Gastroesophageal sphincter (tissue), 4 donors: ENCODE results near the gene EIF4EBP3. TPM values are rescaled to one million over a fixed set of nuclear protein-coding genes. Genes with fewer than 3 reads are reported as not detected.

Source experiments
- ATAC-seq: fragments of 150-250 bp; one replicate; pipeline ENCODE4 v1.9.1; 2016; ENCODE audit warnings: mild to moderate bottlenecking, moderate library complexity
- H3K27ac ChIP-seq, 4 donors: fragments of 200-600 bp; sonication (generic) in 3 of 4; 1 replicate in 3 of 4; 2 replicates in 1 of 4; pipeline ENCODE4 v1.5.1; 2016 to 2019
- H3K27me3 ChIP-seq: fragments of 200-600 bp; sonication (generic); one replicate; pipeline ENCODE4 v1.5.1; 2019
- H3K36me3 ChIP-seq, 2 donors: fragments of 200-600 bp; sonication (generic); one replicate each; pipeline ENCODE4 v1.5.1; 2019; ENCODE audit warnings: control low read depth in 1 of 2
- H3K4me1 ChIP-seq, 3 donors: fragments of 200-600 bp; sonication (generic); 1 replicate in 2 of 3; 2 replicates in 1 of 3; pipeline ENCODE4 v1.5.1; 2016 to 2019; ENCODE audit warnings: control low read depth in 2 of 3
- H3K4me3 ChIP-seq, 2 donors: fragments of 200-600 bp; sonication (generic); one replicate each; pipeline ENCODE4 v1.5.1; 2019; ENCODE audit warnings: mild to moderate bottlenecking in 1 of 2, moderate library complexity in 1 of 2
- H3K9me3 ChIP-seq, 3 donors: fragments of 200-600 bp; sonication (generic); one replicate each; pipeline ENCODE4 v1.5.1; 2017 to 2019; ENCODE audit warnings: control low read depth in 2 of 3
- EP300 ChIP-seq: sonication (generic); formaldehyde crosslinking; IDR thresholded peaks from one replicate; pipeline ENCODE4 v1.6.1; 2017; ENCODE audit warnings: antibody characterized with exemption, mild to moderate bottlenecking
- POLR2A ChIP-seq, 2 donors: fragments of 450-650 bp; IDR thresholded peaks; one replicate each; pipeline ENCODE4 v1.6.1; 2017; ENCODE audit warnings: antibody characterized with exemption in 2 of 2, mild to moderate bottlenecking in 2 of 2, moderate library complexity in 1 of 2
- POLR2AphosphoS5 ChIP-seq: sonication (generic); formaldehyde crosslinking; IDR thresholded peaks from one replicate; pipeline ENCODE4 v1.6.1; 2017; ENCODE audit warnings: antibody characterized with exemption
- WGBS, 2 donors: methylation state at CpG; one replicate each; pipeline ENCODE4 v1.1.5; 2018; ENCODE audit warnings: low coverage in 1 of 2; 5-methylcytosine and 5-hydroxymethylcytosine counted together
- total RNA-seq, 4 donors: library from RNA; depleted of rRNA; stranded (reverse); fragments of >200 nt; gene quantifications; one replicate each; pipeline ENCODE4 v1.1.0, GENCODE V29; 2016
- TF ChIP-seq, protein P1 (sequence below), 4 experiments: fragments of 200-600 bp in 2 of 4; fragments of 450-650 bp in 2 of 4; sonication (generic) in 1 of 4; IDR thresholded peaks; one replicate each; pipeline ENCODE4 v1.5.1; 2017 to 2019; ENCODE audit warnings: antibody characterized with exemption in 4 of 4, mild to moderate bottlenecking in 2 of 4, moderate library complexity in 2 of 4

EIF4EBP3 gene
- total RNA-seq, 4 donors from 2014 or later: 1.8 to 21.5 (median 11.2) TPM

DNA sequence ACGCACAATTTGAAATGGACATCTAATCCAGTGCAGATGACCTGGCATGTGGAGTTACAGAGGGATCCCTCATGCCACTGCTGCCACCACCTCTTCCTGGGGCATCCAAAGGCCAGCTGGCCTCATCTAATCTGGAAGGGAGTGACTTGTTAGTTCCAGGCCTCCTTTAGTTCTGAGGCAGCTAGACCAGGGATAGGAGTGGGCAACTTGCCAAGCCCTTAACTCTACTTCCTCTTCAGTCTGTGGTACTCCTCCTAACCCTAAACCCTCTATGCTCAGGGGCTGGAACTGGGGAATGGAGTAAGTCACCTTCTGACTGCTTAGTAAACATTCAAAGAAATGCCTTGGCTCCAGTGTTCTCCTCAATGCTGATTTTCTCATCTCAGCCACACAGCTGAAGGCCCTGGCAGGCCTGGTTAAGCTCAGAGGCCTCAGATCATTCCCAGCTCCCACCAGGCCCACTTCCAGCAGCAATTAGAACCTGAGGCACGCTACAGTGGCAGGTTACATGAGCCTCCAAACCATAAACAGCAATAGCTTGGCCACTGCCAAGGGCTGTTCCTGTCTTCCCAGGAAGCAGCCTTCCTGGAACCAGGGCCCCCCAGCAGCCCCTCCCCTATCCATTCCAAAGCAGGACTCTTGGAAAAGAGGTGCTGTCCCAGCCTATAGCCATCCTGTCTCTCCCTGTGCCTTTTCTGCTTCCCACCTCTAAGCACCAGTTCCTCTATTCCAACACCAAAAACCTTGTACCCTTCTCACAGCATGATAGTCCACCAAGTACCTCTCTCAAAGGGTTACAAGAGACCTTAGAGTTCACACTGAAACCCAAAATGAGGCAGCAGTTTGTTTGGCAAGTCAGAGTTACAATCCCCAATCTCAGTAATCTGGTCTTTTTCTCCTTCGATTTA lies 2.0 kb downstream of the EIF4EBP3 start:
- Histone ChIP-seq H3K27ac (peak overlapping the region; percentile 91 to 99 (median 95)), H3K9me3 (no peaks in the 10 kb centered on the region), H3K27me3 (no peaks in the 10 kb centered on the region), H3K4me3 (no peak overlapping the region), H3K4me1 (peaks cover 9 to 50% (median 30%) of the 10 kb centered on the region in 3 donors), H3K36me3 (peaks cover 0 to 39% of the 10 kb centered on the region in 2 donors)
- TF ChIP-seq POLR2AphosphoS5 (peak; percentile 92), POLR2A (IDR thresholded peaks at IDR 0.05) (no peak)
- WGBS, 2 donors: 33 to 60% methylated on average over 1 of the region's 3 CpGs
- ATAC-seq: peak; percentile 16

DNA sequence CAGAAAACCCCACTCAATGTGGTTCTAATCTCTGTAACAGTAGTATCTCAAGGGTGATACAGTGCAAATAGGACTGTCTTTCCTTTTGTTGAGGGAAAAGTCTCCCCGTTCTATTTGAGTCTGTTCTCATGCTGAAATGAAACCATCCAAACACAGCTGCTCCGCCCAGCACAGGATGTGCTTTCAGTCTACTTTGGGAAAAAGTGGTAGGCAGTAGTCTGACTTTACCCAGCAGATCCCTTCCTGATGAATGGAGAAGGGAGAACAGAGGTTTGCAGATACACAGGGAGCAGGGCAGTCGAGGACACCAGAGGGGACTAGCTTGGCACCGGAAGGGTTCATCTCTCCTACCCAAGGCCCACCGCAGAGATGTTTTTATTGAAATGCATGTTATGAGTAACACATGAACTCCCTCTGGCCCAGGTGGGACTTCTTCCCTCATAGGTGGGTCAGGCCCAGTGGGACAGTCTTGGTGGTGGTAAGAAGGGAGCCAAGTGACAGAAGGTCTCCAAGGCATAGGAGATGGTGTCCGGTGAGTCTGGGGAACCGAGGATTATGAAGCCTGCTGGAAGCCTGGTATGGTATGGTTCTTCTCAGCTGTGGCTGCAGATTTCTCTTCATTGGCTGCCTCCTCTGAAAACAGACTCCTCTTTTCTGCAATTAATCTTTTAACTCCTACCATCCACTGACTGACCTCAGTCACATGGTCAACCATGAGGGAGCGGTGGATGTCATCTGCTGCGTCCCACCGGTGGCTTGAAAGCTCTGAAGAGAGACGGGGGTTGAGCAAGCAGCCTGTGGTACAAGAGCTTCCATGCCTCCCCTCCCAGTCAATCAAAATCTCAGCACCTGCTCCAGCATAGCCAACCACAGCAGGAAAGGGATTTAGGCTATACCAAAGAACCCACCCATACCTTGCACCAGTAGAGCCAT lies 3.0 kb downstream of the EIF4EBP3 start:
- 67 to 88% methylated on average over 4 to 6 of the region's 11 CpGs for WGBS, 2 donors
- H3K27me3 ChIP-seq: no peaks in the 10 kb centered on the region
- peak; percentile 7 for TF ChIP-seq POLR2AphosphoS5
- TF ChIP-seq POLR2A (IDR thresholded peaks at IDR 0.05): no peak
- H3K27ac ChIP-seq: peak overlapping the region; percentile 91 to 99 (median 95)
- no peak for ATAC-seq
- no peak overlapping the region for H3K4me3 ChIP-seq
- H3K9me3 ChIP-seq: no peaks in the 10 kb centered on the region
- H3K36me3 ChIP-seq: peaks cover 0 to 30% of the 10 kb centered on the region in 2 donors
- H3K4me1 ChIP-seq: peaks cover 9 to 59% (median 30%) of the 10 kb centered on the region in 3 donors

DNA sequence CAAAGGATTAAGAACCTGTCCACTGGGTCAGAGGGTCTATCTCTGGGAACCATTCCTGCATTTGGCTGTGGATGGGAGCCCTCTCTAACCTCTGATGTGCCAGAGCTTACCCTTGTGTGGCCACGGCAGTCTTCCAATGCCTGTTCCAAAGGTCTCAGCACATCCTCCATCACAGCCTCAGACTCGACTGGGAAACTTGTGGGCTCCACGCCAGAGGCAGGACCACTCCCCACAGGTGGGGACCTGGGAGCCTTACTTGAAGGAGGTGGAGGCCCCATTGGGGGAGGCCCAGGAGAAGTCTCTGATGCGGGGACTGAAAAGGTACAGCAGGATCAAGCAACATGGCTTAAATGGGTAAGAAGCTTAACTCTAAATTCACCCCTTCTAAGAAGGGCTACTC lies 4.4 kb downstream of the EIF4EBP3 start:
- H3K9me3 ChIP-seq: no peaks in the 10 kb centered on the region
- no peaks in the 10 kb centered on the region for H3K27me3 ChIP-seq
- H3K27ac ChIP-seq: peak overlapping the region in 2 of 4 donors; percentile 4 to 94
- no peak overlapping the region for H3K4me3 ChIP-seq
- no peak for TF ChIP-seq POLR2A (IDR thresholded peaks at IDR 0.05)
- TF ChIP-seq EP300: no peak
- TF ChIP-seq POLR2AphosphoS5: no peak
- TF ChIP-seq, protein P1, sequence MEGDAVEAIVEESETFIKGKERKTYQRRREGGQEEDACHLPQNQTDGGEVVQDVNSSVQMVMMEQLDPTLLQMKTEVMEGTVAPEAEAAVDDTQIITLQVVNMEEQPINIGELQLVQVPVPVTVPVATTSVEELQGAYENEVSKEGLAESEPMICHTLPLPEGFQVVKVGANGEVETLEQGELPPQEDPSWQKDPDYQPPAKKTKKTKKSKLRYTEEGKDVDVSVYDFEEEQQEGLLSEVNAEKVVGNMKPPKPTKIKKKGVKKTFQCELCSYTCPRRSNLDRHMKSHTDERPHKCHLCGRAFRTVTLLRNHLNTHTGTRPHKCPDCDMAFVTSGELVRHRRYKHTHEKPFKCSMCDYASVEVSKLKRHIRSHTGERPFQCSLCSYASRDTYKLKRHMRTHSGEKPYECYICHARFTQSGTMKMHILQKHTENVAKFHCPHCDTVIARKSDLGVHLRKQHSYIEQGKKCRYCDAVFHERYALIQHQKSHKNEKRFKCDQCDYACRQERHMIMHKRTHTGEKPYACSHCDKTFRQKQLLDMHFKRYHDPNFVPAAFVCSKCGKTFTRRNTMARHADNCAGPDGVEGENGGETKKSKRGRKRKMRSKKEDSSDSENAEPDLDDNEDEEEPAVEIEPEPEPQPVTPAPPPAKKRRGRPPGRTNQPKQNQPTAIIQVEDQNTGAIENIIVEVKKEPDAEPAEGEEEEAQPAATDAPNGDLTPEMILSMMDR (IDR thresholded peaks at IDR 0.05): no peak
- H3K4me1 ChIP-seq: peaks cover 17 to 67% (median 38%) of the 10 kb centered on the region in 3 donors
- H3K36me3 ChIP-seq: peaks cover 0 to 30% of the 10 kb centered on the region in 2 donors
- ATAC-seq: no peak
- no CpG with 5 or more reads among the region's 4 CpGs for WGBS, 2 donors

DNA sequence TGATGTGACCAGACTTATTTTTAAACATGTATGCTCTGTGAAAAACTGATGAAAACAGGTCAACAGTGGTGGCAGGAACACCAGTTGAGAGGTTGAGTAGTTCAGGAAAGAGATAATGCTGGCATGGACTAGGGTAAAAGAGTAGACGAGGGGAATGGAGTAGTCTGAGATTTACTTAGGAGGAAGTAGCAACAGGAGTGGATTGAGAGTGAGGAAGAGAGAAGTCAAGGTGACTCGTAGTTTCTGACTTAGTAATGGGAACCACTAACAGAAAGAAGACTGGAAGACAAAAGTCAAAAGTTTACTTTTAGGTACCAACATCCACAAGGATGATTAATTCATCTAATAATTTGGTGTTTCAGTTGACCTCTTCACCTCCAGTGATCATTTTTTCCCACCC lies 6.2 kb downstream of the EIF4EBP3 start:
- Histone ChIP-seq H3K36me3 (peaks cover 0 to 30% of the 10 kb centered on the region in 2 donors), H3K9me3 (no peaks in the 10 kb centered on the region), H3K4me1 (peaks cover 15 to 60% (median 25%) of the 10 kb centered on the region in 3 donors), H3K27me3 (no peaks in the 10 kb centered on the region), H3K27ac (no peak overlapping the region), H3K4me3 (no peak overlapping the region)
- 69 to 75% methylated on average over 2 of the region's 2 CpGs for WGBS, 2 donors
- TF ChIP-seq POLR2A (IDR thresholded peaks at IDR 0.05) (no peak), EP300 (no peak), POLR2AphosphoS5 (no peak)
- TF ChIP-seq, protein P1 (IDR thresholded peaks at IDR 0.05): no peak
- no peak for ATAC-seq

DNA sequence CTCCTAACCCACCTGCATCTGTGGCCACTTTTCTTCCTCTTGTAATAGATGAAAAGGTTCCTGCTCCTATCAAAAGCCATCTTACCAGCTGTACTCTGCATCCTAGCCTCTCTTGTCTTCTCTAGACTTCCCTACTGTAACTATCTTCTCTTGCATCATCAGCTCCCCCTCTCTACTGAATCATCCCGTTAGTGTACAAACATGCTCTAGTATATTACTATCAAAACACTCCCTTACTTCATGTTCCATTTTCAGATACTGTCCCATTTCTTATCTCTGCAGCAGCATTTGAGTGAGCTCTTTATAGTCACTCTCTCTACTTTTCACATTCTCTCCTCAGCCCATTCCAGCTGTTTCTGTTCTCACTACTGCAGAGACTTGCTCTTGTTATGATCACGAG lies 7.0 kb downstream of the EIF4EBP3 start:
- ATAC-seq: no peak
- no peak overlapping the region for H3K4me3 ChIP-seq
- no peak overlapping the region for H3K27ac ChIP-seq
- WGBS, 2 donors: 45 to 58% methylated on average over 2 of the region's 2 CpGs
- H3K36me3 ChIP-seq: peaks cover 0 to 28% of the 10 kb centered on the region in 2 donors
- peaks cover 8 to 52% (median 18%) of the 10 kb centered on the region in 3 donors for H3K4me1 ChIP-seq
- no peaks in the 10 kb centered on the region for H3K27me3 ChIP-seq
- TF ChIP-seq EP300: no peak
- TF ChIP-seq POLR2AphosphoS5: no peak
- TF ChIP-seq, protein P1 (IDR thresholded peaks at IDR 0.05): no peak
- TF ChIP-seq POLR2A (IDR thresholded peaks at IDR 0.05): no peak
- no peaks in the 10 kb centered on the region for H3K9me3 ChIP-seq
